ENCODE results near the gene CD163.

CD163 gene

DNA sequence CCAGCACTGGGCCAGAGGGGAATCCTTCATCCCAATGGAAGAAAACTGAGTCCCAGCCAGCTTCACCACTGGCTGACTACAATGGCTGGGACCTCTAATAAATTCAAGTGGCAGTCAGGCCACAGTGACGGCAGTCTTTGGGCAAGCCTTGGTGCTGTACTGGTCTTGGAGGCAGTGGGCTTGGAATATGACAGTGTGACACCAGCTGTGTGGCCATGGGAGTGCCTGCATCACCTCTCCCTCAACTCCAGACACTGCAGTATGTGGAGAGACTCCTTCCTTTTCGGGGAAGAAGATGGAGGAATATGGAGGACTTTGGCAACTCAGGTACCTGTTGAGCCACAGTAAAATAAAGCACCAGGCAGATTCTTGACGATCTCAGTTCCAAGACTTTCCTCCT is 43.6 kb downstream of the CD163 start:
- TF ChIP-seq, protein P1, sequence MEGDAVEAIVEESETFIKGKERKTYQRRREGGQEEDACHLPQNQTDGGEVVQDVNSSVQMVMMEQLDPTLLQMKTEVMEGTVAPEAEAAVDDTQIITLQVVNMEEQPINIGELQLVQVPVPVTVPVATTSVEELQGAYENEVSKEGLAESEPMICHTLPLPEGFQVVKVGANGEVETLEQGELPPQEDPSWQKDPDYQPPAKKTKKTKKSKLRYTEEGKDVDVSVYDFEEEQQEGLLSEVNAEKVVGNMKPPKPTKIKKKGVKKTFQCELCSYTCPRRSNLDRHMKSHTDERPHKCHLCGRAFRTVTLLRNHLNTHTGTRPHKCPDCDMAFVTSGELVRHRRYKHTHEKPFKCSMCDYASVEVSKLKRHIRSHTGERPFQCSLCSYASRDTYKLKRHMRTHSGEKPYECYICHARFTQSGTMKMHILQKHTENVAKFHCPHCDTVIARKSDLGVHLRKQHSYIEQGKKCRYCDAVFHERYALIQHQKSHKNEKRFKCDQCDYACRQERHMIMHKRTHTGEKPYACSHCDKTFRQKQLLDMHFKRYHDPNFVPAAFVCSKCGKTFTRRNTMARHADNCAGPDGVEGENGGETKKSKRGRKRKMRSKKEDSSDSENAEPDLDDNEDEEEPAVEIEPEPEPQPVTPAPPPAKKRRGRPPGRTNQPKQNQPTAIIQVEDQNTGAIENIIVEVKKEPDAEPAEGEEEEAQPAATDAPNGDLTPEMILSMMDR (IDR thresholded peaks at IDR 0.05; ENCODE audit: extremely low read depth, insufficient read depth, missing control alignments) = no peak
- DNase-seq (ENCODE audit: low spot score) = no peak
- in situ Hi-C loops (cut with MboI; ENCODE audit: low pct_unique_long_range_greater_than_20kb, low sequenced_read_pairs, unreplicated experiment) = loop anchor here (5.0 kb wide), 1 partner anchor 243 kb away; no protein-coding TSS in a partner anchor

GRCh38 chr12:7451756-7452155 is 51.8 kb downstream of the CD163 start:
- no peak for DNase-seq (ENCODE audit: low spot score)
- TF ChIP-seq, protein P1 (IDR thresholded peaks at IDR 0.05; ENCODE audit: extremely low read depth, insufficient read depth, missing control alignments) = no peak
- in situ Hi-C loops (cut with MboI; ENCODE audit: low pct_unique_long_range_greater_than_20kb, low sequenced_read_pairs, unreplicated experiment) = no loop called here

DNA sequence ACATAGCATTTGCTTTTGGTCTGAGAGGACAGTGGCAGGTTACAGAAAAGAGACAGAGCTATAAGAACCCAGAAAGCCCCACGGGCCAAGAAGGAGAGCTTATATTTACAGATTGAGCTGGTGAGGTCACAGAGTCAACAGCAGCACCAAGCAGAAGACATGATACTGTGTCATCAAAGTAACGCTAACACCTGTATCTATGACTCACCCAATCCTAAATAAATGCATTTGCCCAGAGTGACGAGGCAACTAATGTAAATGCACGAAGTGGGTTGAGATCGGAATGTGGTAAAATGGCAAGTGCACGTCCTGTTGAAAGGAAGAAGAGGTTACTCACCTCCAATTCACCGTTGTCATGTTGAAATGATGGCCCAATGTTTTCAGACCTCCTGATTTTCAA is 52.9 kb downstream of the CD163 start:
- in situ Hi-C loops (cut with MboI; ENCODE audit: low pct_unique_long_range_greater_than_20kb, low sequenced_read_pairs, unreplicated experiment) = no loop called here
- no peak for DNase-seq (ENCODE audit: low spot score)
- TF ChIP-seq, protein P1 (IDR thresholded peaks at IDR 0.05; ENCODE audit: extremely low read depth, insufficient read depth, missing control alignments) = no peak

GRCh38 chr12:7448099-7448498 is 55.5 kb downstream of the CD163 start:
- no peak for DNase-seq (ENCODE audit: low spot score)
- TF ChIP-seq, protein P1 (IDR thresholded peaks at IDR 0.05; ENCODE audit: extremely low read depth, insufficient read depth, missing control alignments) = no peak
- in situ Hi-C loops (cut with MboI; ENCODE audit: low pct_unique_long_range_greater_than_20kb, low sequenced_read_pairs, unreplicated experiment) = no loop called here

DNA sequence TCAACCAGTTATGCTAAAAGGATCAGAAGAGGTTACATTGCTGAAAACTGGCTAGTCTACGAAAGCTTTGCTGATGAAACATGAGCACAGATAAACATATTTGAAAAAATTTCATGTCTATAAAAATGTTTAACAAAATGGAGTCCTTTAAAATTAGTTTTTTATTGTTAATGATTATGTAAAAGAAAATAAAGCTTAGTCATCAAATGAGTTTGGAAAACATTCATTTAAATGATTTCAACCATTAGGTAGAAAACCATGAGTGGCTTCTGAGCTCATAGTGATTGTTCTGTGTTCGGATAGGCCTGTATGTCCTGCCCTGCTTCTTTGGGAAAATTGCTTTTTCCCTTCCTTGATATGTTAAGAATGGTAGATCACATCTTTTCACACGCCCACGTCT is 59.0 kb downstream of the CD163 start:
- TF ChIP-seq, protein P1 (IDR thresholded peaks at IDR 0.05; ENCODE audit: extremely low read depth, insufficient read depth, missing control alignments) = no peak
- in situ Hi-C loops (cut with MboI; ENCODE audit: low pct_unique_long_range_greater_than_20kb, low sequenced_read_pairs, unreplicated experiment) = no loop called here
- no peak for DNase-seq (ENCODE audit: low spot score)

GRCh38 chr12:7444076-7444475 is 59.5 kb downstream of the CD163 start, which contains the start of gene CD163L1:
Gene CD163L1, minus strand, starts transcription at chr12:7444153. Its CDS starts 26 bp downstream, at chr12:7444127.
- in situ Hi-C loops (cut with MboI; ENCODE audit: low pct_unique_long_range_greater_than_20kb, low sequenced_read_pairs, unreplicated experiment) = no loop called here
- DNase-seq (ENCODE audit: low spot score) = no peak
- TF ChIP-seq, protein P1 (IDR thresholded peaks at IDR 0.05; ENCODE audit: extremely low read depth, insufficient read depth, missing control alignments) = no peak

DNA sequence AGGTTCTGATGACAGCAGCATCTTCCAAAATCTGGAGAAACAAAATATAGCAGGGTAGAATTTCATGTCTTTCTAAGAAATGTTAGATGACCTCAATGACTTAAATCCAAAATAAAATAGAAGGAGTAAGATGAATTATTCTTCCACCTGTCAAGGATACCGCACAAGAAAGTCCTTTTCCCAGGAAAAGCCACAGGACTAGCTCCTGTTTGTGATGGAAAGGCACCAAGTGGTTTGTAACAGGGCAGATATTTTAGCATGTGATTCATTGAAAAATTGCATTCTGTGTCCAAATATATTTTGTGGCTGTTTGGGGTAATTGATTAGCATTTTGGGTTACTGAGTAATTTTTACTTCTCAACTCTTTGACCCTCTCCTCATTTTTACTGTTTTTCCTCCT is 62.4 kb downstream of the CD163 start:
- TF ChIP-seq, protein P1 (IDR thresholded peaks at IDR 0.05; ENCODE audit: extremely low read depth, insufficient read depth, missing control alignments) = no peak
- in situ Hi-C loops (cut with MboI; ENCODE audit: low pct_unique_long_range_greater_than_20kb, low sequenced_read_pairs, unreplicated experiment) = no loop called here
- no peak for DNase-seq (ENCODE audit: low spot score)
